Left lobe of liver (tissue), 2 donors: ENCODE results near the gene ERCC5. TPM values are rescaled to one million over a fixed set of nuclear protein-coding genes. Genes with fewer than 3 reads are reported as not detected.

Source experiments
- ATAC-seq: fragments of 200-7000 bp; cut with Tn5 transposase; one replicate; pipeline ENCODE4 v1.9.1; 2020; ENCODE audit warnings: mild to moderate bottlenecking, moderate library complexity
- DNase-seq: peaks from one replicate; pipeline ENCODE4 v3.0.0-alpha.2; 2020; ENCODE audit warnings: low spot score
- total RNA-seq: library from RNA; stranded (reverse); gene quantifications from one replicate; pipeline ENCODE4 v1.2.1, GENCODE V29; 2021
- donor health status: DM: no; HTN: no; CAD: no; lungs with moderate emphysema.
- donor health status: DM: no; HTN: yes; CAD: no.

ERCC5 gene
- total RNA-seq, 1 donor from 2014 or later: 23.9 TPM

- DNase-seq (no peak), ATAC-seq (no peak)
Measured at GRCh38 chr13:102914339-102914930, 68.6 kb downstream of the ERCC5 start.

- ATAC-seq: no peak
- no peak for DNase-seq
Measured at GRCh38 chr13:102915393-102915930, 69.6 kb downstream of the ERCC5 start.

GRCh38 chr13:102917019-102917418 lies 71.2 kb downstream of the ERCC5 start:
- DNase-seq (no peak), ATAC-seq (no peak)

GRCh38 chr13:102922184-102922583 lies 76.4 kb downstream of the ERCC5 start:
- DNase-seq (no peak), ATAC-seq (no peak)

Other genes starting within 250 kb of the ERCC5 start
- 20.3 TPM for gene TPP2, start 249.0 kb upstream of the ERCC5 start, total RNA-seq
- not detected for gene METTL21C, start 151.0 kb upstream of the ERCC5 start, total RNA-seq
- gene TEX30, start 72.2 kb upstream of the ERCC5 start, total RNA-seq: 9.4 TPM
- 4.5 TPM for gene POGLUT2, start 47.1 kb upstream of the ERCC5 start, total RNA-seq
- gene BIVM, start 46.9 kb upstream of the ERCC5 start, total RNA-seq: 19.6 TPM
- gene SLC10A2, start 220.4 kb downstream of the ERCC5 start, total RNA-seq: not detected